OCI-LY7 (cell line): Measurements from ENCODE around the gene RHOU.

Experiments used
- EZH2phosphoT487 ChIP-seq: fragments of 200-600 bp; sonication (generic); IDR thresholded peaks from 2 replicates; pipeline ENCODE4 v1.6.1; 2018; ENCODE audit warnings: low read depth, borderline replicate concordance, mild to moderate bottlenecking, mixed run types, antibody characterized with exemption, low read length, moderate library complexity, mixed read lengths
- TF ChIP-seq, protein P1 (sequence below): fragments of 200-600 bp; sonication (generic); conservative IDR thresholded peaks from 2 replicates; pipeline ENCODE4 v1.5.1; 2014; ENCODE audit warnings: mild to moderate bottlenecking, antibody characterized with exemption, low read length, moderate library complexity, mixed read lengths

DNA sequence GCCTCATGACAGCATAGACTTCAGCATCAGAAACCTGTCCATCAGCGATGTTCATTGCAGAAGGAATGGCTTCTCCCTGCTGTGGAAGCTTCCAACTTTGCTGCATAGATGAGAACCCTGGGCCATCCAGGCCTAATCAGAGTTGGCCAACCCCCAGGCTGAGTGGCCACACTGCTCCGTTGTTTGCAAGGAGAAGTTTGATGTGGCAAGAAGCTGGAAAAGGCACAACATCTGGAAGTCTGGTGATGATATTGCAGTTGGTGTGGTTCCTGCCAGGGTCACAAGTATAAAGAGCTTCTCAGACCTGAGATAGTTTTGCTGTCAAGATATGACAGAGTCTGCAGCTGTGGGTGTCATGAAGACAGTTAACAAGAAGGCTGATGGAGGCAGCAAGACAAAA, 41.2 kb downstream of the RHOU start:
- TF ChIP-seq, protein P1, sequence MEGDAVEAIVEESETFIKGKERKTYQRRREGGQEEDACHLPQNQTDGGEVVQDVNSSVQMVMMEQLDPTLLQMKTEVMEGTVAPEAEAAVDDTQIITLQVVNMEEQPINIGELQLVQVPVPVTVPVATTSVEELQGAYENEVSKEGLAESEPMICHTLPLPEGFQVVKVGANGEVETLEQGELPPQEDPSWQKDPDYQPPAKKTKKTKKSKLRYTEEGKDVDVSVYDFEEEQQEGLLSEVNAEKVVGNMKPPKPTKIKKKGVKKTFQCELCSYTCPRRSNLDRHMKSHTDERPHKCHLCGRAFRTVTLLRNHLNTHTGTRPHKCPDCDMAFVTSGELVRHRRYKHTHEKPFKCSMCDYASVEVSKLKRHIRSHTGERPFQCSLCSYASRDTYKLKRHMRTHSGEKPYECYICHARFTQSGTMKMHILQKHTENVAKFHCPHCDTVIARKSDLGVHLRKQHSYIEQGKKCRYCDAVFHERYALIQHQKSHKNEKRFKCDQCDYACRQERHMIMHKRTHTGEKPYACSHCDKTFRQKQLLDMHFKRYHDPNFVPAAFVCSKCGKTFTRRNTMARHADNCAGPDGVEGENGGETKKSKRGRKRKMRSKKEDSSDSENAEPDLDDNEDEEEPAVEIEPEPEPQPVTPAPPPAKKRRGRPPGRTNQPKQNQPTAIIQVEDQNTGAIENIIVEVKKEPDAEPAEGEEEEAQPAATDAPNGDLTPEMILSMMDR, result no peak
- TF ChIP-seq EZH2phosphoT487, result no peak
